ENCODE results near the gene DCX. TPM values are rescaled to one million over a fixed set of nuclear protein-coding genes. Genes with fewer than 3 reads are reported as not detected.

DCX gene
- total RNA-seq, 1 donor: not detected

DNA sequence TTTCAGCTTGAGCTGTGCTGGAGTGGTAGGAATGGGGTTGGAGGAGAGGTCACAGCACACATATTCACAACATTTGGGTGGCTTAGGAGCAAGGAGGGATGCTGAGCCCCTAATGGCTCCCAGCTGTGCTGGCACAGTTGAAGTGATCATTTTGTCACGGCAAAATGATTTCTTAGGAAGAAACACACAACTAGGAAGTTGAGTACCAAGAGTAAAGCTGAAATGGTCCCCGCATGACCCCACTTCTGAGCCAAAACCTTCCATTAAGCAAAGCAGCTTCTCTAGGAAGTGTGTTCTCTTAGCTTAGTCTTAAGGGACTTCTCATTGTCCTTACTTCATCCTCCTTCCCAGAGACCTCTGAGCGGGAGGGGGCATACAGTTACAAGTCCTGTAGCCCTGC lies 154.3 kb downstream of the DCX start:
- TF ChIP-seq, protein P1, sequence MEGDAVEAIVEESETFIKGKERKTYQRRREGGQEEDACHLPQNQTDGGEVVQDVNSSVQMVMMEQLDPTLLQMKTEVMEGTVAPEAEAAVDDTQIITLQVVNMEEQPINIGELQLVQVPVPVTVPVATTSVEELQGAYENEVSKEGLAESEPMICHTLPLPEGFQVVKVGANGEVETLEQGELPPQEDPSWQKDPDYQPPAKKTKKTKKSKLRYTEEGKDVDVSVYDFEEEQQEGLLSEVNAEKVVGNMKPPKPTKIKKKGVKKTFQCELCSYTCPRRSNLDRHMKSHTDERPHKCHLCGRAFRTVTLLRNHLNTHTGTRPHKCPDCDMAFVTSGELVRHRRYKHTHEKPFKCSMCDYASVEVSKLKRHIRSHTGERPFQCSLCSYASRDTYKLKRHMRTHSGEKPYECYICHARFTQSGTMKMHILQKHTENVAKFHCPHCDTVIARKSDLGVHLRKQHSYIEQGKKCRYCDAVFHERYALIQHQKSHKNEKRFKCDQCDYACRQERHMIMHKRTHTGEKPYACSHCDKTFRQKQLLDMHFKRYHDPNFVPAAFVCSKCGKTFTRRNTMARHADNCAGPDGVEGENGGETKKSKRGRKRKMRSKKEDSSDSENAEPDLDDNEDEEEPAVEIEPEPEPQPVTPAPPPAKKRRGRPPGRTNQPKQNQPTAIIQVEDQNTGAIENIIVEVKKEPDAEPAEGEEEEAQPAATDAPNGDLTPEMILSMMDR (IDR thresholded peaks at IDR 0.05; ENCODE audit: insufficient read depth, low read depth, low read length): no peak
- no peak for DNase-seq (ENCODE audit: low read depth)
- H3K4me3 ChIP-seq (ENCODE audit: low read depth, low read length): no peak overlapping the region

DNA sequence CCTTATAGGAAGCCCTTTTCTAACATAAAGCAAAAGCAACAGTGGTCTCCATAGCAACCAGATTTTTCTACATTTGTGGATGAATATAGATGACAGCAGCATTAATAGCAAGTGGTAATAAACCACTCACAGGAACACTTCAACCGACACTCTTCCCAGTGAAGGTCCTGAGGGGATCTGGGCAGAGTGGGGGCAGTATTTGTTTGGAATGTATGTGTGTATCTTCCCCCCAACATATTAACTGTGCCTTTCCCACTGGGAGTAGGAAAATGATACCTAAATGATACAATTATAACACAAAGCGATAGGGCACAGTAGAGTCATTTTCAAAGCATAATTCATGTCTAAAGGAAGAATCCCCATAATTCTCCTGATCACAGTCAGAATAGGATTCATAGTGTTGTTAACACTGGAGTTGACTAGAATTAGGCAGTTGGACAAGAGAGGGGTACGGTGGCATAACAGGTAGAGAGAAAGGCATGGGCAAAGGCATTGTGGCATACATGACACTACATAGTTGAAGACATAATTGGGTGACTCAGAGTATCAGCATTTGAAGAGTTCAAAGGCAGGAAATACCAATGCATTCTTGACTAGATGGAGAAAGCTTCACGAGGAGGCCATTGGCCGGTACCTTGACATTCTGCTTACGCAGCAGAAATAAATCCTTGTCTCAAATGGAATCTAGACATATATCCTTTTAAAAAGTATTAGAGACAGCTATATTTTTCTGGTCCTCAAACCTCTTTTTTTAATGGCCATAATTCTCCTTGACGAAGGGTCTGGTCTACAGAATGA lies 156.9 kb downstream of the DCX start:
- no peak for DNase-seq (ENCODE audit: low read depth)
- no peak overlapping the region for H3K4me3 ChIP-seq (ENCODE audit: low read depth, low read length)
- TF ChIP-seq, protein P1 (IDR thresholded peaks at IDR 0.05; ENCODE audit: insufficient read depth, low read depth, low read length): no peak

DNA sequence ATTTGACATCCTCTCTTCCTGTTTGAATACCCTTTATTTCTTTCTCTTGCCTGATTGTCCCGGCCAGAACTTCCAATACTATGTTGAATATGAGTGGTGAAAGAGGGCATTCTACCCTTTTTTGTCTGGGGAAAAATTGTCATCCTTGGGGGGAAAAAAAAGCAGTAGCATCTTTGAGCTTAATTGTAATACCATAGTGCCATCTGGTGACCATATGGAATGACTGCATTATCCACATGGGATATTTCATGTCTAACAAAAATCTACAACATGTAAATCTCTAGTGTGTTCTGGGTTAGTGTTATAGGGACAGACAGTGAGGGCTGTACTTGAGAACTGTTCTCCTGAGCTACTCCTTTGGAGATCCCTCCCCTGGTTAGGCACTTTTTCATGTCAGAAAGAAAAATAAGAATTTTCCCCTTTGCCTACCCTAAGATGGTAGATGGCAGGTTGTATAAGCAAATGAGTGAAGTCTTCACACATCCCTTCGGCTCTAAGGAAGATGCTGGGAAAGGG lies 167.7 kb downstream of the DCX start:
- H3K4me3 ChIP-seq (ENCODE audit: low read depth, low read length): no peak overlapping the region
- DNase-seq (ENCODE audit: low read depth): peak; percentile 11
- TF ChIP-seq, protein P1 (IDR thresholded peaks at IDR 0.05; ENCODE audit: insufficient read depth, low read depth, low read length): peak; percentile 46

Small RNAs within 50 kb of the gene (small RNA-seq; reads per million reads assigned to genes)
- gene RNU6-496P: not detected

Other genes with a start within 250 kb of the DCX start
- 0.97 and 1.3 TPM in 2 replicates for gene CAPN6, start 141.7 kb downstream of the DCX start, total RNA-seq
- 0.43 and 1.3 TPM in 2 replicates for gene SERTM2, start 99.5 kb upstream of the DCX start, total RNA-seq